Measurements from ENCODE around the gene SLFN14. TPM values are rescaled to one million over a fixed set of nuclear protein-coding genes. Genes with fewer than 3 reads are reported as not detected.
"Not testable (repeated sequence)": the region's sequence is repeated elsewhere in the genome, so short reads cannot be mapped to it uniquely, and the experiment has no call there.

The SLFN14 gene
- total RNA-seq, 1 experiment from 2014 or later, result not detected

GRCh38 chr17:35559495-35560210 lies 966 bp downstream of the SLFN14 start:
- DNase-seq (ENCODE audit: low spot score), result no peak

GRCh38 chr17:35557353-35557752 lies 3.3 kb downstream of the SLFN14 start:
- no peak for DNase-seq (ENCODE audit: low spot score)

GRCh38 chr17:35555691-35556090 lies 4.9 kb downstream of the SLFN14 start:
- DNase-seq (ENCODE audit: low spot score), result no peak

- DNase-seq (ENCODE audit: low spot score), result no peak
Observed at GRCh38 chr17:35554668-35555067, 6.0 kb downstream of the SLFN14 start.

GRCh38 chr17:35553310-35553709 lies 7.3 kb downstream of the SLFN14 start:
- no peak for DNase-seq (ENCODE audit: low spot score)

- no peak for DNase-seq (ENCODE audit: low spot score)
Observed at GRCh38 chr17:35548978-35549377, 11.6 kb downstream of the SLFN14 start.

- no peak for DNase-seq (ENCODE audit: low spot score)
Observed at GRCh38 chr17:35548208-35548810, 12.3 kb downstream of the SLFN14 start.

- no peak for DNase-seq (ENCODE audit: low spot score)
Observed at GRCh38 chr17:35546487-35546886, 14.1 kb downstream of the SLFN14 start.

- no peak for DNase-seq (ENCODE audit: low spot score)
Observed at GRCh38 chr17:35545150-35545549, 15.5 kb downstream of the SLFN14 start.

- no peak for DNase-seq (ENCODE audit: low spot score)
Observed at GRCh38 chr17:35543856-35544255, 16.8 kb downstream of the SLFN14 start.

GRCh38 chr17:35542990-35543389 lies 17.6 kb downstream of the SLFN14 start:
- DNase-seq (ENCODE audit: low spot score), result no peak

- DNase-seq (ENCODE audit: low spot score), result no peak
Observed at GRCh38 chr17:35541434-35541833, 19.2 kb downstream of the SLFN14 start.

GRCh38 chr17:35540589-35541404 lies 19.8 kb downstream of the SLFN14 start:
- peak; percentile 64 for DNase-seq (ENCODE audit: low spot score)

GRCh38 chr17:35539659-35540026 lies 21.0 kb downstream of the SLFN14 start:
- DNase-seq (ENCODE audit: low spot score), result no peak

GRCh38 chr17:35537601-35538141 lies 22.9 kb downstream of the SLFN14 start, which contains the start of gene SLFN12L:
Gene SLFN12L, minus strand, starts transcription at chr17:35537678. Its CDS starts 15,314 bp downstream, at chr17:35522364.
- no peak for DNase-seq (ENCODE audit: low spot score)

- DNase-seq (ENCODE audit: low spot score), result no peak
Observed at GRCh38 chr17:35536664-35537171, 23.9 kb downstream of the SLFN14 start.

- not testable (repeated sequence) for DNase-seq (ENCODE audit: low spot score)
Observed at GRCh38 chr17:35535406-35535805, 25.2 kb downstream of the SLFN14 start.

GRCh38 chr17:35534576-35535093 lies 26.0 kb downstream of the SLFN14 start:
- no peak for DNase-seq (ENCODE audit: low spot score)

- no peak for DNase-seq (ENCODE audit: low spot score)
Observed at GRCh38 chr17:35531160-35531559, 29.5 kb downstream of the SLFN14 start.

GRCh38 chr17:35529866-35530265 lies 30.8 kb downstream of the SLFN14 start:
- no peak for DNase-seq (ENCODE audit: low spot score)

- DNase-seq (ENCODE audit: low spot score), result not testable (repeated sequence)
Observed at GRCh38 chr17:35529326-35529725, 31.3 kb downstream of the SLFN14 start.

GRCh38 chr17:35523296-35523695 lies 37.3 kb downstream of the SLFN14 start:
- DNase-seq (ENCODE audit: low spot score), result no peak

Measured in H4 (cell line).